HEK293 (cell line): ENCODE results near the gene INSIG2.

Experiments
- CTCF ChIP-seq: fragments of 450-650 bp; formaldehyde crosslinking; IDR thresholded peaks from 2 replicates; pipeline ENCODE4 v1.5.1; 2016; ENCODE audit warnings: missing biosample characterization, missing genetic modification characterization
- ZNF510 ChIP-seq: fragments of 450-650 bp; formaldehyde crosslinking; IDR thresholded peaks from 2 replicates; pipeline ENCODE4 v1.5.1; 2018; ENCODE audit warnings: mild to moderate bottlenecking, missing genetic modification characterization, missing biosample characterization; ENCODE audit not compliant: insufficient replicate concordance

GRCh38 chr2:118052474-118052873 lies 35.8 kb upstream of the INSIG2 start:
- TF ChIP-seq ZNF510 (tag by site-specific recombination) (no peak), CTCF (tag by site-specific recombination) (no peak)
